C4-2B (cell line): Measurements from ENCODE around the gene ZNF614.
"Not testable (repeated sequence)": the region's sequence is repeated elsewhere in the genome, so short reads cannot be mapped to it uniquely, and the experiment has no call there.

Source experiments
- ZFX ChIP-seq: fragments of 450-650 bp; IDR thresholded peaks from 2 replicates; pipeline ENCODE4 v1.6.1; 2017
- TF ChIP-seq, protein P1 (sequence below): fragments of 450-650 bp; conservative IDR thresholded peaks from 2 replicates; pipeline ENCODE4 v1.5.1; 2017; ENCODE audit warnings: mild to moderate bottlenecking

DNA sequence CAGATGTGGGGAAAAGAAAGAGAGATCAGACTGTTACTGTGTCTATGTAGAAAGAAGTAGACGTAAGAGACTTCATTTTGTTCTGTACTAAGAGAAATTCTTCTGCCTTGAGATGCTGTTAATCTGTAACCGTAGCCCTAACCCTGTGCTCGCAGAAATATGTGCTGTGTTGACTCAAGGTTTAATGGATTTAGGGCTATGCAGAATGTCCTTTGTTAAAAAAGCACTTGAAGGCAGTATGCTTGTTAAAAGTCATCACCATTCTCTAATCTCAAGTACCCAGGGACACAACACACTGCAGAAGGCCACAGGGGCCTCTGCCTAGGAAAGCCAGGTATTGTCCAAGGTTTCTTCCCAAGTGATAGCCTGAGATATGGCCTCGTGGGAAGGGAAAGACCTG lies 3.7 kb downstream of the ZNF614 start:
- TF ChIP-seq, protein P1, sequence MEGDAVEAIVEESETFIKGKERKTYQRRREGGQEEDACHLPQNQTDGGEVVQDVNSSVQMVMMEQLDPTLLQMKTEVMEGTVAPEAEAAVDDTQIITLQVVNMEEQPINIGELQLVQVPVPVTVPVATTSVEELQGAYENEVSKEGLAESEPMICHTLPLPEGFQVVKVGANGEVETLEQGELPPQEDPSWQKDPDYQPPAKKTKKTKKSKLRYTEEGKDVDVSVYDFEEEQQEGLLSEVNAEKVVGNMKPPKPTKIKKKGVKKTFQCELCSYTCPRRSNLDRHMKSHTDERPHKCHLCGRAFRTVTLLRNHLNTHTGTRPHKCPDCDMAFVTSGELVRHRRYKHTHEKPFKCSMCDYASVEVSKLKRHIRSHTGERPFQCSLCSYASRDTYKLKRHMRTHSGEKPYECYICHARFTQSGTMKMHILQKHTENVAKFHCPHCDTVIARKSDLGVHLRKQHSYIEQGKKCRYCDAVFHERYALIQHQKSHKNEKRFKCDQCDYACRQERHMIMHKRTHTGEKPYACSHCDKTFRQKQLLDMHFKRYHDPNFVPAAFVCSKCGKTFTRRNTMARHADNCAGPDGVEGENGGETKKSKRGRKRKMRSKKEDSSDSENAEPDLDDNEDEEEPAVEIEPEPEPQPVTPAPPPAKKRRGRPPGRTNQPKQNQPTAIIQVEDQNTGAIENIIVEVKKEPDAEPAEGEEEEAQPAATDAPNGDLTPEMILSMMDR = not testable (repeated sequence)
- not testable (repeated sequence) for TF ChIP-seq ZFX
